Stimulated activated naive CD4-positive, alpha-beta T cell treated with Interleukin-2 at 50 U/mL for 16 hours (primary cell): ENCODE measurements around the gene ACTR8.
"Not testable (repeated sequence)": the region's sequence is repeated elsewhere in the genome, so short reads cannot be mapped to it uniquely, and the experiment has no call there.

ENCODE experiments used
- DNase-seq: peaks from one replicate; lab custom pipeline; 2025; lab: John Stamatoyannopoulos, UW

Gene ACTR8, protein sequence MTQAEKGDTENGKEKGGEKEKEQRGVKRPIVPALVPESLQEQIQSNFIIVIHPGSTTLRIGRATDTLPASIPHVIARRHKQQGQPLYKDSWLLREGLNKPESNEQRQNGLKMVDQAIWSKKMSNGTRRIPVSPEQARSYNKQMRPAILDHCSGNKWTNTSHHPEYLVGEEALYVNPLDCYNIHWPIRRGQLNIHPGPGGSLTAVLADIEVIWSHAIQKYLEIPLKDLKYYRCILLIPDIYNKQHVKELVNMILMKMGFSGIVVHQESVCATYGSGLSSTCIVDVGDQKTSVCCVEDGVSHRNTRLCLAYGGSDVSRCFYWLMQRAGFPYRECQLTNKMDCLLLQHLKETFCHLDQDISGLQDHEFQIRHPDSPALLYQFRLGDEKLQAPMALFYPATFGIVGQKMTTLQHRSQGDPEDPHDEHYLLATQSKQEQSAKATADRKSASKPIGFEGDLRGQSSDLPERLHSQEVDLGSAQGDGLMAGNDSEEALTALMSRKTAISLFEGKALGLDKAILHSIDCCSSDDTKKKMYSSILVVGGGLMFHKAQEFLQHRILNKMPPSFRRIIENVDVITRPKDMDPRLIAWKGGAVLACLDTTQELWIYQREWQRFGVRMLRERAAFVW

DNA sequence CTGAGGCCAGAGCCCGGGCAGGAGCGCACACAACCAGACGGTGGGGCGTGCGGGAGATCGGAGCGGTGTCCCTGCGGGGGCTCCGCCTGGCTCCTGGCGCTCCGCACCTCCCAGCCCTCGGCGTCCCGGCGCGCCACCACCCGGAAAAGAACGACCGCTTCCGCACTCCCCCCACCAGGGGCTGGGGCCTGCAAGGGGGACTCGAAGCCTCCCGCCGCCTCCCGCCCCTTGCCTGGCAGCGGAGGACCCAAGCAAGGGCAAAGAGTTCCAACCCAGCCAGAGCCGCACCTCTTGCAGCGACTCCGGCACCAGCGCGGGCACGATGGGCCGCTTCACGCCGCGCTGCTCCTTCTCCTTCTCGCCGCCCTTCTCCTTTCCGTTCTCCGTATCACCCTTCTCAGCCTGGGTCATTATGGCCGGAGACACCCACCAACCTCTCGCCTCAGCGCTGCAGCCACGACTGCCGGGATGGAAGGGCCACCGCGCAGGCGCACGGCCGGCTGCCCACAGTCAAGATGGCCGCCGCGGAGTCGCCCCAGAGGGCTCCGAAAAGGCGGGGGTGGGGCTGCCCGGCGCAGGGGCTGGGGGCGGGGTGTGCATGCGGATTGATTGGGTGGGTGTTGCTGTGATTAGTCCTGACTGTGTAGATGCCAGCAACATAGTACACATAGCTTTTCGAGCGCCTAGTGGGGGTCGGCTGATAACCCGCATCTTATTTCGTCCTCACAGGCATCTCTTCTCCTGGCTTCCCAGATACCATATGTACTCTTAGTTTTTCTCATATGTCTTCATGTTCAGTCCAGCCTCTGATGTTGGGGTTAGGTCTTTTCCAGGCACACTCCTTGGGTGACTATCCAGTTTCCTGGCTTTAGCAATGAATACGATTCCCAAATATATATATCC lies at the start of gene ACTR8:
TSS of gene ACTR8 (minus strand) at position 462 of the 903 bp plus-strand sequence. CDS start at position 411, 51 bp downstream.
- DNase-seq, result peak; percentile 83

DNA sequence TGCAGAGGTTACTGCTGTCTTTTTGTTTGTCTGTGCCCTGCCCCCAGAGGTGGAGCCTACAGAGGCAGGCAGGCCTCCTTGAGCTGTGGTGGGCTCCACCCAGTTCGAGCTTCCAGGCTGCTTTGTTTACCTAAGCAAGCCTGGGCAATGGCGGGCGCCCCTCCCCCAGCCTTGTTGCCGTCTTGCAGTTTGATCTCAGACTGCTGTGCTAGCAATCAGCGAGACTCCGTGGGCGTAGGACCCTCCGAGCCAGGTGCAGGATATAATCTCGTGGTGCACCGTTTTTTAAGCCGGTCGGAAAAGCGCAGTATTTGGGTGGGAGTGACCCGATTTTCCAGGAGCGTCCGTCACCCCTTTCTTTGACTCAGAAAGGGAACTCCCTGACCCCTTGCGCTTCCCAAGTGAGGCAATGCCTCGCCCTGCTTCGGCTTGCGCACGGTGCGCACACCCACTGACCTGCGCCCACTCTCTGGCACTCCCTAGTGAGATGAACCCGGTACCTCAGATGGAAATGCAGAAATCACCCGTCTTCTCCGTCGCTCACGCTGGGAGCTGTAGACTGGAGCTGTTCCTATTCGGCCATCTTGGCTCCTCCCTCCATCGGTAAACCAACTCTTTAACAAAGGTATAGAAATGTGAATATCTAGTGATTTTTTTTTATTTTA lies 45.4 kb upstream of the ACTR8 start:
- not testable (repeated sequence) for DNase-seq

DNA sequence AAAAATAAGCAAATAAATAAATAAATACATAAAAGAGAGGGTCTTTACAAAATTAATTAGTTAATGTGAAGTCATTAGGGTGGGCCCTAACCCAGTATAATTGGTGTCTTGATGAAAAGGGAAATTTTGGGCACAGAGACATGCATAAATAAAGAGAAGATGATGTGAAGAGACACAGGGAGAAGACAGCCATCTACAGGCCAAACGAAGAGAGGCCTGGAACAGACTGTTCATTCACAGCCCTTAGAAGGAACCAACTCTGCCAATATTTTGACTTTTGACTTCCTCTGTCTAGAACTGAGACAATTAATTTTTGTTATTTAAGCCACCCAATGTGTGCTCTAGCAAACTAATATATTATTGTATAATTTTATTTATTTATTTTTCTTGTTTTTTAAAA lies 39.3 kb upstream of the ACTR8 start:
- no peak for DNase-seq

DNA sequence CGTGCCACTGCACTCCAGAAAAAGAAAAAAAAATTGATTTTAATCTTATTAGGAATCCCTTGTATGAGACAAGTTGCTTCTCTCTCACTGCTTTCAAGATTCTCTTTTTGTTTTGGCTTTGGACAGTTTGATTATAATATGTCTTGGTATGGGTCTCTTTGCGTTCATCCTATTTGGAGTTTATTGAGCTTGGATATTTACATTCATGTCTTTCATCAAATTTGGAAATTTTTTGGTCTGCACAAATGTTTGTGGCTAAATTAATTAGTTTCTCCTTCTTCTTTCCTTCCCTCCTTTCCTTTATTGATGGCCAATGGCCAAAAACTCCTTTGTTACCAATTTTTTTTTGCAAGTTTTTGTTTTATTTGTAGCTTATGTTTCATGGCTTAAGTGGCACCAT lies 37.8 kb upstream of the ACTR8 start:
- no peak for DNase-seq

DNA sequence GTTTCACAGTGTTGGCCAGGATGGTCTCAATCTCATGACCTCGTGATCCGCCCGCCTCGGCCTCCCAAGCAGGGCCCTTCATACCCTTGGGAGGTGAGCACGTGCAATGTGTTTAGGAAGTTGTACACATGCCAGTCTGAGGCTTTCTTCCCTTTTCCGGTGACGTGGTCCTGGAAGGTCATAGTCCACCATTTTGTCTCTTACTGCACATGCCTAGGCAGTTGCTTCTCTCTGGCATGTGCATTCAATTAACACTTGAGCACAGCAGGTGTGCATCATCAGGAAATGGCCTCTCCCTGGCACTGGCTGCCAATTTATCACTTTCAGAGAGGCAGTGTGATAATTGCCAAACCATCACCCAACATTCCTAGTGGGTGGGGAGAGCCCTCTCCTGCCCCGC lies 31.4 kb upstream of the ACTR8 start:
- DNase-seq, result no peak

DNA sequence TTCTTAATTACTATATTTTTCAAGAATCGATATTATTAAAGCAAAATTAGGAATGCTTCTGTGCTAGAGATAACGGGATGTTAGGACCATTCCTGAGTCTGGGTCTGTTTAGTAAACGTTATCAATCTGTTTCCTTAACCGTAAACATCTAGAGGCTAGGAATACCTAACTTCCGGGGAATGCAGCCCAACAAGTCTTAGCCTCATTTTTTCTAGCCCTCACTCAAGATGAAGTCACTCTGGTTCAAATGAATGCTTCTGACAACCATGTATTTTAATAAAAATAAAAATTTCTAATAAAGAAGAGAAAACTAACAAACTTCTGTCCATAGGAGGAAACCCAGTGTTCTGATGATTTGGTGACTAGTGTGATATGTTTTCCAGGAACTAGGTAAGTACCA lies 20.8 kb upstream of the ACTR8 start:
- DNase-seq, result no peak

DNA sequence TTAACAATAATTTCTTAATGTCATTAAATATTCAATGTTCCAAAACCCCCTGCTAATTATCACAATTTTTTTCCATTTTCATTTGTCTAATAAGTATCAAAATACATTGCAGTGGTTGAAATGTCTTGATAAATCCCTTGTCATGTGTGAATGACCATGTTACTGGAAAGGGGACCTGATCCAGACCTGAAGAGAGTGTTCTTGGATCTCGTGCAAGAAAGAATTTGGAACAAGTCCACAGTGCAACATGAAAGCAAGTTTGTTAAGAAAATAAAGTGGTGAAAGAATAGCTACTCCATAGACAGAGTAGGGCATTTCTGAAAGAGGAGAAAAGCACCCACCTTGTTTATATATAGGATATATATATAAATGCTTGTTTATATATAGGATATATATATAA lies 20.1 kb upstream of the ACTR8 start:
- no peak for DNase-seq

DNA sequence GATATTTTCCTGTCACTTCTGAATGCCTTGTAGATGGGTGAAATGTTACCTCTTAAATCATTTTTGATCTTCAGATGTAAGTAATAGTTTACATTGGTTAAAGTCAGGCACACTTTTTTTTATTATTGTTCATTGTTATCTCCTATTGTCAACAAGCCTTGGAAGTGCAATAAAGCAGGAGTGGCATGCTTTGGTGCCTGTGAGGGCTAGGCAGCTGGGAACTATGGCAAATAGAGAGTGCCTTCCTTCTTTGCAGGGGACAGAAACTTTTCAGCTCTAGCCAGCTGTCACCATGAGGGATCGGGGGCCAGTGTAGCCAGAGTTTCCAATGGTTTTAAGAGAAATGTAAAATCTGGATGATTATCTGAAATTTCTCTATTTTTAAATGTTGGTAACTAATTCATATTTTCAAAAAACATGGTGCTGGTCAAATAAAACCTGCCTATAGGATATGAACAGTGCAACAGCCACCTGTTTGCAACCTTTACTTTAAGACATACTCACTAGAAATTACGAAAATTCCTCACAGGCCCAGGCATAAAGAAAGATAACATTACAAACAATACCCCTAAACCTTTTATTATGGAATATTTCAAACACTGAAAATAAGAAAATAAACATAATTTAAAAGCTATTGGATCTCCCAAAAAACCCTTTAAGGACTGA lies 18.8 kb upstream of the ACTR8 start:
- DNase-seq, result no peak

DNA sequence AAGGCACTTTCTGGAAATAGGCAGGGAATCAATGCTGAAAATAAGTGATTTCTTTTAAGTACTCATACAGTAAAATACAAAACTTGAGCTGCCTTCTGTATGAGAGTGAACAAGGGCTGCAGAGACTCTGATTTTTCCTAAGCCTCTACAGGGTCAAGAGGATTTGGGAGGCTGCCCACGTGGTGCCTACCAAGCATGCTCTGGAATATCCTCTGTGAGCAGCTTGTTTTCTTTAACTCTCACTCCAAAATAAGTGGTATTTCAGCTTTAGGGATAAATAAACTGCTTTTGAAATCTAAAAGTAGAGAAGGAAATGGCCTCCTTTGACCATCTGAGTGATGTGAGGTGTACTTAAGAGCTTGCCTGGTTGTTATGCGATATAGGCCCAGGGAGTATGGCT lies 17.8 kb upstream of the ACTR8 start:
- DNase-seq, result no peak

DNA sequence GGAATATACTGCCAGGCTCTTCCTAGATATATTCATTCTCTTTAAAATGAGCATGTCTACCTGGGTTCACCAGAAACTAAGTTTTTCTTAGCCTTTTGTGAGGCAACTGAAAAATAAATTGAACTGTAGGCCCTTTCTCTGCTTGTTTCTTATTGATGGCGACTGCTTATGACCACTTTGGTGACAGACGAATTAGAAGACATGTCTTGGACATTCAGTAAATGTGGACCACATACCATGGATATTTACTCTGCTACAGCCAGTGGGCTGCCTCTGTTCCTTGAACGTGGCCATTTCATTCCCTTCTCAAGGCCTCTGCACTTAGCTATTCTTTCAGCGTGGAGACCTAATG lies 10.3 kb upstream of the ACTR8 start:
- DNase-seq, result no peak

DNA sequence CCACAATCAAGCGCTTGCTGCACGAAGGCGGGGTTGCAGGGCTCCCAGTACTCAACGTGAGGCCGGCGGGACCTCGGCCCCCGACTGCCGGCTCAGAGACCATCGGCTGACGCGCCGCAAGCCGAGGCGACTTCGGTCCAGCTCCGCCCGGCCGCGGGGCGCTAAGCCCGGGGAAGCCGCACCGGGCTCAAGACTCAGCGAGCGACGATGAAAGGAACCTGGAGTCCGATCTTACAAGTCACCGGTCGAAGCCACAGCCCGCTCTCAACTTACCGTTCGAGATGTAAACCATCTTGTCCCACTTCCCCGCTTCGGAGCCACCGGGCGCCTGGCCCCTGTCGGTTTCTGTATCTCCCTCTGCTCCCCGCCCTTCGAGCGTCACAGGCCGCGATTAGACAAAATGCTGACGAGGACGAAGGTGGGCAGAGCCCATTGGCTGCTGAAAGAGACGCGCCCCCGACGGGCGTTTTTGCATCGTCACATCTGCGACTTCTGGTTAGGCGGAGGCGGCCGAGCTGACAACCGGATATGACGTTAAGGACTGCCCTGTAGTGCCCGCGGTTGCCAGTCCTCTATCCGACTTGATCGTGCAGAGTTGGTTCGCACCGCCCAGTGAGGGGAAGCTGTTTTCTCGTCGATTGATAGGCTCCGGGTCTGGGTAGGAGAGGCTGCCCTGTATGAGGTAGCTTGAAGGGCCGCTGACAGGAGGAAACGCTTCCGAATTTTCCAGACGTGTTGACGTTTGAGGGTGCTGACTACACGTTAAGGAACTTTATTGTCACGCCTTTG lies 9.7 kb upstream of the ACTR8 start, which contains the start of gene SELENOK:
TSS of gene SELENOK (minus strand) at position 363 of the 789 bp plus-strand sequence.
- peak; percentile 98 for DNase-seq

DNA sequence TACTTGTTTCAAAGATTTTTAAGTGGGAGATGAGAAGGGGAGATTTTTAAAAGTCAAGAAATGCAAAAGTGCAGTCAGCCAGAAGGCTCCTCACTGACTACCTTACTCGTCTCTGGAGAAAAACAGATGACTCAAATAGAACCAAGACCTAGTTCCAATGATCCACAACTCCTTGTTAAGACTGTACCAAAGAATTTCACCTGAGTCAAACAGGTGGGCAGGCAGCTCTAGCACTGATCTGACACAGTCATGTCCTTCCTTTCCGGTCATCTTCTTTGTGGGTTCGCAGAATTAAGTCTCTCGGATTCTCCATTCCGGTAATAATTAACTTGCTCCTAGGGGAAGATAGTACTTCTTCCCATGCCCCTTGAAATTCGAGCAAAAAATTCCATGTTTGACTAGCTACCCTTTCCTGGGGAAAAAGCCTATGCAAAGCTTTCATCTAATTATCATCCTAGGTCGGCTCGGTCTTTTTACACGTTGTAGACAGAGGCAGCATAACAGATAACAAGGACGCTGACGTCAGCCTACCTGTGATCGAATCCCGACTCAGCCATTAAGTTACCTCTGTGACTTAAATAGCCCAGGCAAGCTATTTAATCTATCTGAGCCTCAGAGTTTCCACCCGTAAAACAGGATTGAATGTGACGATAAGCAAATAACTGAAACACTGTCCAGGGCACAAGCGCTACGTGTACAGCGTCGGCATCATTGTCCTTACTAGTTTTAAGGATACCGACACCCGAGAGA lies 8.9 kb upstream of the ACTR8 start:
- DNase-seq, result peak; percentile 6

DNA sequence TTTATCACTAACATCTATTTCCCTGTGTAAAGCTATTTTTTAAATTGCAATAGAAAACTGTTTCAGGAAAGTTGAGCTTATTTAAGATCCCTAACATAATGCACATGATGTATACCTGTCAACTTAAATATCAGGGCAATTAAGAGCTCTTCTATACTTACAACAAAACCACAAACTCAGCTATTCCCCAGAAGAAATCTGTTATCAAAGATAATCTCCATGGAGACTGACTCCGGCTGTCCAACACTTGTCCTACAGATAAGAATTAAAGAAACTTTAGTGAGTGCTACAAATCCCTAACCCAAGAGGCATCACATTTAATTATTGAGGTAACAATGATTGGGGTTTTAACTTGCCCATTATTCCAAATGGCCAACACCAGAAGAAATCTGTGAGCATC lies 6.3 kb upstream of the ACTR8 start:
- no peak for DNase-seq

DNA sequence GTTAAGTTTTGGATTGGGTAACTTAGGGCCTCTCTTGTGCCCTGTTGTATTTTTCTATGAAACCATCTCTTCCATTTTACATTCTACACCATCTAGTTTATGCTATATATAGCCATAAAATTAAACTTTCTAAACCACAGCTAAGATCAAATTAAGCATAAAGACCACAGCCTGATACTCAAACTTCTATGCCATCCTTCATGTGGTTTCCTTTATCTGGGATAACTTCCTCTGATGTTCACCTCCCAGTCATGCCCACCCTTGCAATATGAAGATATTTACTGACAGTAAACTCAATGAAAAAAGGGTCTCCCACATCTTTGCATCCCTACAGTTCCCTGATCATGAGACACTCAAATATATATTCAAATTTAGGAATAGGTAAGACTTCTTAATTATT lies 5.5 kb upstream of the ACTR8 start:
- DNase-seq, result no peak

DNA sequence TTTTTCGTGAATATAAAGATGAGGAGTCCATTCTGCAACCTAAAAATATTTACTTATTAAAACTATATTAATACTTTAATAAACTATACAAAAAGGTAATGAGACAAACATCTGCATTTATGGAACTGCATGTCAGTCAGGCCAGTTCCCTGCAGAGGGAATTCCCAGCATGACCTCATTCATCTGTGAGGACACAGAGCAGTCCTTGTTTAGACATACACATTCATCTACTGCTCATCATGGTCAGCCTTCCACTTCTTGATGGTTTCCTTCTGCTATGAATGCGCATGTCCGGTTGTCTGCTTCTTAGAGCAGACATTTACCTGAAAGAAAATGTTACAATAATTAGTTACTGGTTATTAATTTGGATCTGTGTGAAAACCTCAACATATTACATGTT lies 3.3 kb upstream of the ACTR8 start:
- no peak for DNase-seq

DNA sequence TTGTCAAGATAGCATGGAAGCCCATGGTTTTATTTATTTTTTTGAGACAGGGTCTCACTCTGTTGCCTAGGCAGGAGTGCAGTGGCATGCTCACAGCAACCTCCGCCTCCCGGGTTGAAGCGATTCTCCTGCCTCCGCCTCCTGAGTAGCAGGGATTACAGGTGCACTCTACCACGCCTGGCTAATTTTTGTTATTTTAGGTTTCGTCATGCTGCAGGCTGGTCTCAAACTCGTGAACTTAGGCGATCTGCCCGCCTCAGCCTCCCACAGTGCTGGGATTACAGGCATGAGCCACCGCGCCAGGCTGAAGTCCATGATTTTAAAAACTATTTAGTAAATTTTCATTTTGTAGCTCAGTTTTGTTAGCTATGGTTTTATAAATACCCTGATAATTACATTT lies 2.7 kb upstream of the ACTR8 start:
- DNase-seq, result no peak

DNA sequence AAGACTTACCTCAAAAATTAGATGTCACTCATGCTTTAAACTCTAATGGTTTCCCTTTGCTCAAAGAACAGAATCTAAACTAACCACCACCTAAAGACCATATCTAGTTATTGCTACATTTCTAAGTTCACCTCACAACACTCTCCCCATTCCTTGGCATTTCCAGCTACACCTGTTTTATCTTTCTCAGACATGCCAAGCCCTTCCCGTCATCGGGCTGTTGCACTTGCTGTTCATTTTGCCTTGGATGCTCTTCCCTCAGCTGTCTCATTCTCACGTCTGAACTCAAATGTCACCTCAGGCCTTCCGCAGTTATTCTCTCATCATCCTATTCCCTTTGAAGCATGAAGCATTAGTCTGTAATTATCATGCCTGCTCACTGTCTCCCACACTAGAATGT lies 1.1 kb upstream of the ACTR8 start:
- no peak for DNase-seq

DNA sequence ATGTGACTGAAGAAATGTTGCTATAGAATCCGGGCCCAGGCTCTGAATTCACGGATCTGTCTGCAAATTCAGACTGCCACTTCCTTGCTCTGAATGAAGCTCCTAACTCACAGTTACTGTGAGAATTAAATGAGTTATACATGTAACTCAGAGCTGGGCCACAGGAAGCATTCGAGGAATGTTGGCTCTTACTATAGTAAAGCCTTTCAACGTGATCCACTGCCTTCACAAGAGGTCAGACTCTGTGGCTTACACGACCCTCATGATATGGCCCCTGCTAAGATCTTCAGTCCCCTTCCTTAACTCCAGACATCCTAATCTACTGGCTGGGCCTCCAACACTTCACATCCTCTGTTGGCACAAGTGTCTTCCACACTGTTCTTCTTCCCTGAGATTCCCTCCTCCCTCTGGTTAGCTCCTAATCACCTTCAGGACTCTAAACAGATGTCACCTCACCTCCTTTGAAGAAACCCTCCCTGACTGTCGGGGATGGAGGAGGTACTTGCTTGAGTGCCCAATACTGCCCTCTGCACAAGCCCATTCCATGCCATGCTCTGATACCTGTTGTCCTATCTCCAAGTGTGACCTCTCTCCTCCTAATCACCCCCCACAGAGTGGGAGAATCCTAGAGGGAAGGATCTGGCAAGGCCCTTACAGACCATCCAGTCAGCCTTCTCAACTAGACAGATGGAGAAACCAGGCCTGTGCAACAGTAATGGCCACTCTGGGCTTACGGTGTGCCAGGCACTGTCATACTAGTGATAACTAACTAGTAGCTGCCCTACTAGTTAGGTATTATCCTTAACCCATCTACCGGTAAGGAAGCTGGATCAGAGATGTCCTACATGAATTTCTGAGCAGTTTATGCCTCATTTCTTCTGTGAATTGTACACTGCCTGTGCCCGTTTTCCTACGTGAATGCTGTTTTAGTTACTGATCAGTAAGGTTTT lies 1.3 kb downstream of the ACTR8 start:
- DNase-seq, result no peak
